Liver (tissue), 9 donors: ENCODE measurements around the gene WDCP. TPM values are rescaled to one million over a fixed set of nuclear protein-coding genes. Genes with fewer than 3 reads are reported as not detected.

ENCODE experiments used
- DNase-seq: peaks from one replicate; pipeline ENCODE4 v3.0.0-alpha.2; 2017; ENCODE audit warnings: low spot score
- H3K27ac ChIP-seq, 2 donors: one replicate each; pipeline ENCODE4 v1.7.0; 2013; ENCODE audit warnings: inconsistent platforms in 2 of 2, low read length in 2 of 2, control low read depth in 1 of 2, low read depth in 1 of 2, mild to moderate bottlenecking in 1 of 2
- H3K27me3 ChIP-seq, 4 donors: one replicate each; pipeline versions ENCODE4 v1.6.1 to v1.7.0; 2013; ENCODE audit warnings: low read length in 3 of 4, inconsistent platforms in 1 of 4, mild to moderate bottlenecking in 1 of 4, moderate library complexity in 1 of 4; ENCODE audit not compliant: control insufficient read depth in 4 of 4, insufficient read depth in 4 of 4
- H3K36me3 ChIP-seq, 4 donors: one replicate each; pipeline versions ENCODE4 v1.6.1 to v1.7.0; 2013; ENCODE audit warnings: low read length in 3 of 4, mild to moderate bottlenecking in 3 of 4, low read depth in 1 of 4, moderate library complexity in 1 of 4; ENCODE audit not compliant: control insufficient read depth in 4 of 4, insufficient read depth in 3 of 4
- H3K4me1 ChIP-seq, 4 donors: one replicate each; pipeline versions ENCODE4 v1.6.1 to v1.7.0; 2013; ENCODE audit warnings: low read length in 3 of 4, mild to moderate bottlenecking in 3 of 4, moderate library complexity in 1 of 4; ENCODE audit not compliant: control insufficient read depth in 4 of 4, insufficient read depth in 4 of 4
- H3K4me3 ChIP-seq, 3 donors: one replicate each; pipeline versions ENCODE4 v1.6.1 to v1.7.0; 2013; ENCODE audit warnings: low read length in 3 of 3, control low read depth in 1 of 3, low read depth in 1 of 3, mild to moderate bottlenecking in 1 of 3
- H3K9ac ChIP-seq, 2 donors: one replicate each; pipeline ENCODE4 v1.7.0; 2013; ENCODE audit warnings: low read length in 2 of 2, mild to moderate bottlenecking in 2 of 2, moderate library complexity in 2 of 2, control low read depth in 1 of 2, low read depth in 1 of 2
- H3K9me3 ChIP-seq, 4 donors: one replicate each; pipeline versions ENCODE4 v1.6.1 to v1.7.0; 2013; ENCODE audit warnings: low read length in 3 of 4; ENCODE audit not compliant: control insufficient read depth in 4 of 4
- ATF3 ChIP-seq: IDR thresholded peaks from 2 replicates; pipeline ENCODE4 v1.6.1; 2016; ENCODE audit warnings: antibody characterized with exemption
- CTCF ChIP-seq: fragments of 150-350 bp; IDR thresholded peaks from 2 replicates; pipeline ENCODE4 v1.5.1; 2017; ENCODE audit warnings: improper control_type of control experiment, low read depth, low read length; ENCODE audit not compliant: missing input control
- EGR1 ChIP-seq, 2 donors: IDR thresholded peaks; 2 replicates each; pipeline ENCODE4 v1.6.1; 2016 to 2018; ENCODE audit warnings: antibody characterized with exemption in 2 of 2, low read depth in 2 of 2
- FOXA1 ChIP-seq: IDR thresholded peaks from 2 replicates; pipeline ENCODE4 v1.6.1; 2016; ENCODE audit warnings: antibody characterized with exemption
- FOXA2 ChIP-seq: IDR thresholded peaks from 2 replicates; pipeline ENCODE4 v1.6.1; 2016; ENCODE audit warnings: antibody characterized with exemption
- GABPA ChIP-seq, 2 donors: IDR thresholded peaks in 1 of 2; conservative IDR thresholded peaks in 1 of 2; 2 replicates each; pipeline ENCODE4 v1.6.1; 2016; ENCODE audit warnings: antibody characterized with exemption in 2 of 2, mild to moderate bottlenecking in 1 of 2, moderate library complexity in 1 of 2
- HNF4A ChIP-seq, 2 donors: conservative IDR thresholded peaks; 2 replicates each; pipeline ENCODE4 v1.6.1; 2016; ENCODE audit warnings: antibody characterized with exemption in 2 of 2, mild to moderate bottlenecking in 2 of 2
- HNF4G ChIP-seq: IDR thresholded peaks from 2 replicates; pipeline ENCODE4 v1.6.1; 2016; ENCODE audit warnings: antibody characterized with exemption
- JUND ChIP-seq, 2 donors: IDR thresholded peaks; 2 replicates each; pipeline ENCODE4 v1.6.1; 2016; ENCODE audit warnings: antibody characterized with exemption in 2 of 2
- RAD21 ChIP-seq, 2 donors: IDR thresholded peaks; 2 replicates each; pipeline ENCODE4 v1.6.1; 2016; ENCODE audit warnings: antibody characterized with exemption in 2 of 2, mild to moderate bottlenecking in 2 of 2
- REST ChIP-seq: IDR thresholded peaks from 2 replicates; pipeline ENCODE4 v1.6.1; 2016; ENCODE audit warnings: antibody characterized with exemption, mild to moderate bottlenecking
- SP1 ChIP-seq: IDR thresholded peaks from 2 replicates; pipeline ENCODE4 v1.6.1; 2018; ENCODE audit warnings: antibody characterized with exemption, mild to moderate bottlenecking
- TAF1 ChIP-seq: conservative IDR thresholded peaks from 2 replicates; pipeline ENCODE4 v1.6.1; 2016; ENCODE audit warnings: antibody characterized with exemption, mild to moderate bottlenecking
- YY1 ChIP-seq: IDR thresholded peaks from 2 replicates; pipeline ENCODE4 v1.6.1; 2016; ENCODE audit warnings: antibody characterized with exemption, mild to moderate bottlenecking
- ZBTB33 ChIP-seq: IDR thresholded peaks from 2 replicates; pipeline ENCODE4 v1.6.1; 2016; ENCODE audit warnings: antibody characterized with exemption
- WGBS: extraction: QIAGEN DNeasy Blood & Tissue Kit; methylation state at CpG from one replicate; pipeline ENCODE4 v1.1.7; 2013; 5-methylcytosine and 5-hydroxymethylcytosine counted together
- polyA plus RNA-seq, 2 donors: library from polyadenylated mRNA; stranded (reverse) in 1 of 2; unstranded in 1 of 2; fragments of 200-250 nt in 1 of 2; fragments of >200 nt in 1 of 2; fragmentation: Nextera tagmentation in 1 of 2; extraction: Ambion mirVana in 1 of 2; gene quantifications; one replicate each; pipeline versions ENCODE4 v1.2.1 to v1.2.3, GENCODE V29; 2013 to 2015
- total RNA-seq, 2 donors: library from RNA; depleted of rRNA; stranded (reverse); fragments of >200 nt; gene quantifications; one replicate each; pipeline ENCODE4 v1.2.3, GENCODE V29; 2014
- donor health status: healthy.
- donor health status: healthy.
- donor health status: healthy.
- donor health status: healthy.
- donor health status: healthy.

Gene WDCP
- total and polyA plus RNA-seq, 4 donors, result 2.0 to 6.0 (median 4.4) TPM

GRCh38 chr2:24010477-24011249 lies 36.5 kb downstream of the WDCP start:
- Histone ChIP-seq H3K27me3 (no peaks in the 10 kb centered on the region), H3K4me1 (peaks cover 3 to 10% (median 6%) of the 10 kb centered on the region in 4 donors), H3K36me3 (no peaks in the 10 kb centered on the region), H3K4me3 (no peak overlapping the region), H3K9ac (no peak overlapping the region), H3K9me3 (no peaks in the 10 kb centered on the region), H3K27ac (no peak overlapping the region)
- DNase-seq, result peak; percentile 65
- TF ChIP-seq GABPA (IDR thresholded peaks at IDR 0.05 in 1 of 2, conservative IDR thresholded peaks at IDR 0.05 in 1 of 2) (no peak), HNF4G (no peak), FOXA1 (no peak), SP1 (no peak), YY1 (no peak), ZBTB33 (no peak), TAF1 (no peak), ATF3 (no peak), CTCF (no peak), FOXA2 (no peak), EGR1 (IDR thresholded peaks at IDR 0.05; ENCODE audit: low read depth in 2 of 2) (no peak), REST (no peak), HNF4A (conservative IDR thresholded peaks at IDR 0.05) (no peak), RAD21 (IDR thresholded peaks at IDR 0.05) (no peak), JUND (IDR thresholded peaks at IDR 0.05) (no peak)
- WGBS, result 66% methylated on average over 37 of the region's 37 CpGs
